Pulmonary artery endothelial cell (primary cell): Measurements from ENCODE around the gene FGD4. TPM values are rescaled to one million over a fixed set of nuclear protein-coding genes. Genes with fewer than 3 reads are reported as not detected.

Experiments used
- DNase-seq: peaks from one replicate; pipeline ENCODE4 v3.0.0-alpha.2; 2011; ENCODE audit warnings: low read depth, low spot score
- total RNA-seq: library from RNA; depleted of rRNA; stranded (reverse); fragments of >200 nt; gene quantifications from 2 replicates; pipeline ENCODE4 v1.2.3, GENCODE V29; 2014

Gene FGD4
- total RNA-seq, 1 donor from 2014 or later, result 25.6 TPM

- DNase-seq, result no peak
Measured at GRCh38 chr12:32603858-32604257, 204.5 kb downstream of the FGD4 start.

DNA sequence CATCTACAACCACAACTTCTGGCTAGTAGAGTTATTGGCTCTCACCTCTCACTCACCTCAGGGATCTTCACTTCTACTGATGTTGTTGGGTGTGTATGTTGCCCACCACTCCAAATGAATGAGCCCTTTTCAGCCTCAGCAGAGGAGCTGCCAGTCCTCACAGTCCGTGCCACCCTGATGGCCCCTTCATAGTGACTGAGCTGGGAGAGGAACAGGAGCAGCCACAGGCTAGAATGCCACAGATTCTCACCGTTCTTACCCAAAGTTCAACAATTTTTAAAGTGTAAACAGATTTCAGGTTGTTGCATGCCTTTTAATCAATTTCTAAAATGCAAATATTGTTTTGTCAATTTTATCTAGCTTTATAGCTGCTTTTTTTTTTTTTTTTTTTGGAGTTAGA lies 205.2 kb downstream of the FGD4 start:
- no peak for DNase-seq

DNA sequence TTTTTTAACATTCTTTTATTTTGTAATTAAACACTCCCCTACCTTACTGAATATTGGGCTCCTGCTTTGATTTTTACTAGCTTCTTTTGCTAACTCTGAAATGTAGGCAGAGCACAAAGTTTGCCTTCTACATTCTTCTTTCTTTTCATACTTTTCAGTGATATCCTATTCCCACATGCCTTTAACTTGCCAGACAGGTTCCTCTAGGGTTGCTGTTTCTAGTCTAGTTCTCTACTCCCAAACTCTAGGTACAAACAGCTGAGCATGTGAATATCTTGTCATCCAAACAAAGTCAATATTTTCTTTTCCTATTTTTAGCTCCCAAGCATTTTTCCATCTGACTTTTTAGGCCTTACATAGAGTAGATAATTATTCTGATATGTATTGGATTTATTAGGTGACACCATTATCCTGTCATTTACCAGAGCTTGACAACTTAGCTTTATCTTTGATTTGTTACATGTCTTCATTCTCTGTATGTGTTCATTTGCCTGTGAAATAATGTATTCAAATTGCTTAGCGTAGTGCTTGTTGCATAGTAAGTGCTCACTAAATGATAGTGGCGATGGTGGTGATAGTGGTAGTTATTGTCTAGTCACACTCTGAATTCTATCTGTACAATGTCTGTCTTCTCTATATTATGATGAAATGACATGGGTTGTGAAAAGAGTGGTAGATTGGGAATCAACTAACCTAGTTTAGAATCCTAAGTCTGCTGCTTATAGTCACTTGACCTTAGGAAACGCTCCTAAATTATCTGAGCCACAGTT lies 206.2 kb downstream of the FGD4 start:
- no peak for DNase-seq

- DNase-seq, result no peak
Measured at GRCh38 chr12:32606443-32606842, 207.1 kb downstream of the FGD4 start.

DNA sequence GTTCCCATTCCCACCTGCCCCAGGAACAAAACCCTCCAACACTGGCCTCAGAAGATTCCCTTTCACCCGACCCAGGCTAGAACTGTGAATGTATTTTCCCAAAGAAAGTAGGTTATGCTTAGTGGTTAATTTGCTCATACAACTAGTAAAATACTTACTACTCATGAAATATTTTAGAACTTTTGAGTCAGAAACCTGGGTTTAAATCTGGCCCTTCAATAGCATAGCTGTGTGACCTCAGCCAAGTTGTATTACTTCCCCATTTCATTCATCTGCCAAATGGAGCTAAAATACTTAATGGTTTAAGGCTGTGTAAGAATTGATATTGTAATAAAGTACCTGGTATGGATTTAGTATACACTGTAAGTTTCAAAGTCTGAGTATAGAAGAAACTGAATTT lies 210.6 kb downstream of the FGD4 start:
- no peak for DNase-seq

DNA sequence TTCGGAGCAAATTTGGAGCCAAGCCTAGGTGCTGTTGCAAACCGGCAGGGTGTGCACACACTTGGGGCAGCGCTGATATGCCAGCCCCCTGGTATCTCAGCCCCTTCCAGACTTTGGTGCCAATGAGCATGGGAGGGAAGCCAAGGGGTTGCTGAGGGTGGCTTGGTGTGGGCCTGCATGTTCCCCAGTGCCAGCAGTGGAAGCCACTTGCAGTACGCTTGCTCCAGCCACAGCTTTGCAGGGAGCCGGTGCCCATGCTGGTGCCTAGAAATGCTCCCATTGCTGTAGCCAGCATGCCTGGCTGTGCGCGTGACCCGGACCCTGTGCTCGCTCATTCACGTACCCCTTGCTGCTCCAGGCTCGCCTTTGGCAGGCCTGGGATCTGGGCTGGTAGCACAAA lies 212.6 kb downstream of the FGD4 start:
- no peak for DNase-seq

DNA sequence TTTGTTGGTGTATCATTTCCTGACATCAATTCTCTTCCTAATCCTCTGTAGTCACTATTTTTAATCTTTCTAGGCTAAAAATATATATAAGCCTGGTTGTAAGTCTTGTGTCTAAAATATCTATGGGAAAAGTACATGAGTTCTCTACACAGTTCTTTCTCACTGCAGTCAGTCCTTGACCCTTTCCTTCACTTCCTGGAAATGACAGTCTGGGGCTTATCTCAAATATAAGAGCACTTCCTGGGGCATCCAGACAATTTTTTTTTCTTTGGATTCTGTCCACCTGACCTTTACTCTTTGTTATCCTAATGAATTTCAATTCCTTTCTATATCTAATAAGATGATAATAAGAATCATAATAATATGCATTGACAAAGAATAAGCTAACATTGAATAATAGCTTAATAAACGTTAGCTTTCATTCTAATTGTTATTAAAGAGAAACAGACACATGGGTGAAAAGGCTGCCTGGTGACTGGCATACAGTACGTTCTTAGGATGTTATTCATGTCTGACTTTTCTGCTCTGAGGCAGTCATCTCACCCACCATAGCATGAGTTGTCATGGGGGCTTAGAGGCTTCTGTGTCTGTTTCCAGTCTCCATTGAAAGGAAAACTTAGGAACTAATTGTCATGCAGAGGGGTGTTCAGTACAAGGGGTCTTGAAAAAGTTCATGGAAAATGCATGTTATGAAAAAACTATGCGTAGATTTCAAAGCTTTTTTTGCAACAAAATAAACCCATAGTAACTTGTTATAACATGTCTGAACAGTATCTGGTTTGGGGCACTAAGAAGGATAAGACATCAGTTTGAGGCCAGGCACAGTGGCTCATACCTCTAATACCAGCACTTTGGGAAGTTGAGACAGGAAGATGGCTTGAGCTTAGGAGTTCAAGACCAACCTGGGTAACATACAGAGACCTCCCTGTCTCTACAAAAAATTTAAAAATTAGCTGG lies 213.6 kb downstream of the FGD4 start:
- DNase-seq, result no peak

GRCh38 chr12:32615441-32615840 lies 216.1 kb downstream of the FGD4 start:
- no peak for DNase-seq

- no peak for DNase-seq
Measured at GRCh38 chr12:32617534-32617933, 218.2 kb downstream of the FGD4 start.

DNA sequence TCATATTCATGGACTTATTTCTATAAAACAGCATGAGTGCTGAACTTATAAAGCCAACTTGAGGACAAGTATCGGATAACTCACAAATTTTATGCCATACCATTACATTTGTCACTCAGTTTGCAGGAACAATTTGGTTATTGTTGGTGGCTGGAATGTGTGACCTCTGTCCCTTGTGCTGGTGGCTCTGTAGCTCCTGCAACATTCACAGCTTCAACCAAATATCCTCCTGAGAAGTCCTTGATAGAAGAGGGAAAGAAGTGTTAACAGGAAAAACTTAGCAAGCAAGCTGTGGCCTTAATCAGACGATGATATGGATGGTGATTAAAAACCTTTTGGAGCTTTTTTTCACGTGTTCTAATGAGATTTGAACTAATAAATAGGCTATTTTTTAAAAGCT lies 218.8 kb downstream of the FGD4 start:
- DNase-seq, result no peak

GRCh38 chr12:32627976-32628375 lies 228.6 kb downstream of the FGD4 start:
- DNase-seq, result no peak

DNA sequence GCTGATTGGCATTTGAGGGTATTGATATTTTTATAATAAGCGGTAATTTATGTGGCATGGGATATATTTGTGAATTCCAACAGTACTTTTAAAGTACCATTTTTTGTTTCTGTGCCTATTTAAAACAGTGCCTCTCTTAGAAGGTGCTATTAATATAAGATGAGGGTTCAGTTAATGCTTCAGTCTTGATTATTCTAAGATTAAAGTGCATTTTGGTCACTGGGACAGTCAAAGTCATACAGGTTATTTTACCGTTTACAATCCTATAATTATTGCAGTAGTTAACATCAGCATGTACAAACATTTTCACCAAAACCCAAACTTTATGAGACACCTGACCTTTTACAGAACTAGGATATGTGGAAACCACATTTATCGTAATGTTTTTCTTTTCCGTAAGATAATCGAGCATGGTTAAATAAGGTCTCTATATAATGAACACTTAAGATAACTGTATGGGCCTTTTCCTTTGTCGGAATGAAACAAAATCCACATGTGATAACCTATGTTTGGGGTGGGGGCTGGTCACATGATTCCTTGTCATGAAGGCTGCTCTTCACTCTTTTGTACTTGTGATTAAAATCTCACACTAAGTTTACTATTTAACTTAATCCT lies 242.0 kb downstream of the FGD4 start:
- DNase-seq, result no peak

- no peak for DNase-seq
Measured at GRCh38 chr12:32644431-32644830, 245.1 kb downstream of the FGD4 start.

GRCh38 chr12:32647275-32647674 lies 247.9 kb downstream of the FGD4 start:
- DNase-seq, result no peak

DNA sequence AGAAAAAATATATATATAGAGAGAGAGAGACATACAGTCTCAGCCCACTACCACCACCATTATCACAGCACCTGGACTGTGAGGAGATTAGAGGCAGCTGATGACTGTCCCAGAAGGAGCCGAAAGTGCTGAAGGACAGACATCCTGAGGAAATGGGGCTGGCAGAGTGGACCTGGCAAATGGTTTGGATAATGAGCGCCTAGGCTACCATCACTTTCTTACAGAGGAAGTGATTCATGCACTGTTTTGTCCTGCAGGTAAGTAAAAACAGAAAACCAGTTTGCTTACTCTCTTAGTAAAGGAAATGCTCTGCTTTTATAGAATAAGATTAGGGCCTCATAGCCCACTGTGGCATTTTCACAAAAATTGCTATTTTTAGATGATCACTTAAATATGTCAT lies 251.2 kb downstream of the FGD4 start:
- DNase-seq, result peak; percentile 45

DNA sequence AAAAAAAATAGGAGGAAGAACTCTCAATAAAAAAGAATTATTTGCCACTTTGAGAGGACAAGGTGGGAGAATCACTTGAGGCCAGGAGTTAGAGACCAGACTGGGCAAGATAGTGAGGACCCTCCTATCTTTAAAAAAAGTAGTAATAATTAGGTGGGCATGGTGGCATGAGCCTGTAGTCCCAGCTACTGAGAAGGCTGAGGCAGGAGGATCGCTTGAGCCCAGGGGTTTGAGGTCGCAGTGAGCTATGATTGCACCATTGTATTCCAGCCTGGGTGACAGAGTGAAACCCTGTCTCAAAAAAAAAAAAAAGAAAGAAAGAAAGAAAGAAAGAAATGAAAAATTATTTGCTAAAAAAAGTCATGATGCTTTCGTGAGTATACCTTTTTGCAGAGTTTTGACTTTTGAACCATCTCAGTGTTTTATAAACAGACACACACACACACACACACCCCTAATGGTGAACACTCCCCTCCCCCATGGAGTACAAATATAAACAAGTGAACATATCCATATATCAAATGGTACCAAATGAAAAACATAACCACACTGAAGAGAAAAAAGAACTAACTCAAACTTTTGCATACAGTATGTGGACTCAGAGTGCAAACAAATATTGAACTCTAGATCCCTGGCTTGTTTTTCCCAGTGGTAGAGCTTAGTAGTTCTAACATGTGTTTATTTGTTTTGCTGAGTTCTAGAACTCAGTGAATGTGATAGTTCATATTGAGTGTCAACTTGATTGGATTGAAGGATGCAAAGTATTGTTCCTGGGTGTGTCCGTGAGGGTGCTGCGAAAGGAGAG lies 252.0 kb downstream of the FGD4 start:
- DNase-seq, result no peak

DNA sequence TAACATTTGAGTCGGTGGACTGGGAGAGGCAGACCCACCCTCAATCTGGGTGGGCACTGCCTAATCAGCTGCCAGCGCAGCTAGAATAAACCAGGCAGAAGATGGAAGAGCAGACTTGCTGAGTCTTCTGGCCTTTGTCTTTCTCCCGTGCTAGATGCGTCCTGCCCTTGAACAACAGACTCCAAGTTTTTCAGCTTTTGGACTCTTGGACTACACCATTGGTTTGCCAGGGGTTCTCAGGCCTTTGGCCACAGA lies 252.5 kb downstream of the FGD4 start:
- DNase-seq, result no peak

DNA sequence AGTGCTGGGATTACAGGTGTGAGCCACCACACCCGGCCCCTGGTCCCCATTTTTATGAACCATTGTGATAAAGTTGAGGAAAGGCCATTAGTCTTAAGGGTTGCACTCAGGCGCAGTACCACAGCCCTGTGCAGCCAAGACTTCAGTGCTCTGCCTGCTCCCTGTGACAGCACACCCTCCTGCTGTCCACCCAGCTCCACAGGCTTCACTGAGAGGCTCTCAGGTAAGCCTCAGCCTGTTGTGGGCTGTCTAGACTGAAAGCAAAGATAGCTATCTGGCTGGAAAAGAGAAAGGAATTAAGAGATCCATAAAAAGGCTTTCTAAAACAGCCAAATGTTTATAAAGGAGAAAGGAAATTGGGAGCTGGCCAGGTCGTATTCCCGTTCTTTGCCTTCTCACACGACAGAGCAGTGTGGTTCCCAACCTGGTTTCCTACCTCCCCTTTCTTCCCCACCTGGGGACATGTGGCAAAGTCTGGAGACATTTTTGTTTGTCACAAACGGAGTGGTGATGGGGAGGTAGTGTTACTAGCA lies 260.6 kb downstream of the FGD4 start:
- no peak for DNase-seq

DNA sequence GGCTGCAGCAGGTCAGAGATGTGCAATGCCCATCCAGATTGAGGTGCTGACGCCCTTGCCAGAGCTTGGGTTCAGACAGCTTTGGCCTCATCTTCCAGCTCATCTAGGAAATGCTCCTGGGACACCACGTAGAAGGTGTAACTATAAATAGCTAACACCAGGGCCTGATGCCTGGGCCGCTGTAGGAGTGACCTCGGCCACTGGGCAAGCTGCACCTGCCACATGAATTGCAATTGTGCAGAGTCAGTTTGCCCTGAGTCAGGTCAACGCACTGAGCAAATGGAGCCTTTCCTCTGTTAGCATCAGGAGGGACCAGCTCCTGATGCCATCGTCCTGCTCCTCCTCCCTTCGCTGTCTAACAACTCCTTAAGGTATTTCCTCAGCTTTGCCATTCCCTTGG lies 262.3 kb downstream of the FGD4 start:
- DNase-seq, result no peak

DNA sequence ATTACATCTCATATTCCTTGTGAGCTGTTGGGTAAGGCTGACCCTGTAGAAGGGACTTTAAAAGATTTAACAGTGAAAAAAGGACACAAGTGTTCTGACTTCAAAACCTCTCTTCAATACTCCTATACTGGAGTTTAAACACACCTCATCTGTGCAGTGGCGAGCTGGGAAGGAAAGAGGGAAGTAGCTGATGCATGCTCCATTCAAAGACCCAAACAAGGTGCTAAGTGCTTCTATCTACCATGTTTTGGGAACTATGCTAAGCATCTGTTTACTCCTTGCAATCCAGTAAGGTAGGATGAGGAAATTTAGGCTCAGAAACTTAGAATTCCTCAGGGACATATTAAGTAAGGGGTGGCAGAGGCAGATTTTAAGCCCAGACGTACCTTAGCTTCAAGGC lies 263.3 kb downstream of the FGD4 start:
- DNase-seq, result no peak

GRCh38 chr12:32666018-32666417 lies 266.7 kb downstream of the FGD4 start:
- no peak for DNase-seq
